ACHN (cell line): ENCODE data around the gene EPB41L3.
A peak's percentile ranks its signal among the peaks of the same experiment; 100 is the strongest.

Source experiments
- DNase-seq: peaks from one replicate; pipeline ENCODE4 v3.0.0-alpha.2; 2015
- in situ Hi-C: cut with HindIII; loops from 2 replicates; pipeline ENCODE4 v1.10.0; 2017; ENCODE audit warnings: low sequenced_read_pairs, low pct_ligation_motif_present, low pct_unique_long_range_greater_than_20kb

Gene EPB41L3

DNA sequence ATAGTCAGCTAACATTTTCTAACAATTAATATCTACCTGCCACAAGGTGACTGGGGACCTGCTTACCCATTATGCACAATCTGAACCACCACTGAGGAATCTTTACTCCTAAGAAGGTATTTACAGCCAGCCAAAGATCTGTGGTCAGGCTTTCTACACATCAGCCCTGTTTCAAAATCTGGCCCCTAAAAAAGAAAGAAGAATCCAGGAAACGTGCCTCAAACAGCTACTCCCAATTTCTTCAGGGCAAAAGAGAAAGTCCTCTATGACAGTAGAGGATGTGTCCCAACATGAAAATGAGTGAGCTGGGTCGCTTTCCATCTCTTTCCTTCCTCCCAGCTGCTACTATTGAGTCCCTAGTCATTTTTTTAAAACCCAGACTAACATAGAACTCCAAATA lies 79.5 kb downstream of the EPB41L3 start:
- no peak for DNase-seq
- in situ Hi-C loops = no loop called here

DNA sequence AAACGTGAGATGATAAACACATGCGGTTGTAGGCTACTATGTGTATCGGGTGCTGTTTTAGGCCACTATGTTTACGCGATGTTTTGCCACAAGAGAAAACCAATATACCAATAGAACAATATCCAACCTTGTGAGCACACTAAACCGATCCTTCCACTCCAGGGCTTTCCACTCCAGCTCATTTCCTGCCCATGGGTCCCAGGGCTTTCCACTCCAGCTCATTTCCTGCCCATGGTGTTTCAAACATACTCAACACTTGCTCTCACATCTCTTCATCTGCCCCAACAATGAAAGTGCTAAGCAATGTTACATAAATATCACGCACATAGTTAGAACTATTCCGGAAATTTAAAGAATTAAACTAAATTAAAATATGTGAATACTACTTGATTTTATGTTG lies 80.0 kb downstream of the EPB41L3 start:
- DNase-seq = no peak
- in situ Hi-C loops = no loop called here

DNA sequence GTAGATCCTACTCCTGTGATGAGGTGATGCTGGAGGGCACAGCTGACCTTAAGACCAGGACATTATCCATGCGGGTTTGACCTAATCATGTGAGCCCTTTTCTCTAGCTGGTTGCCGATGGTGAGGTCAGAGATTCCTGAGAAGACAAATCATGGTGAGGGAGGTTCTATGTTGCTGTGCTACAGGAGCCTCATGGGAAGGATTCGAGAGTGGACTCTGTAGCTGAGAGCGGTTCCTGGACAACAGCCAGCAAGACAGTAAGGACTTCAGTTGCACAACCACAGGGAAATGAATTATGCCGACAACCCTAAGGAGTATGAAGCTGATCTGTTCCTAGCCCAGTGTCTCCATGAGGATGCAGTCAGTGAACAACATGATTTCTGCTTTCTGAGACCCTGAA lies 80.4 kb downstream of the EPB41L3 start:
- in situ Hi-C loops = no loop called here
- no peak for DNase-seq

GRCh38 chr18:5462227-5462626 lies 81.6 kb downstream of the EPB41L3 start:
- no peak for DNase-seq
- in situ Hi-C loops = no loop called here

DNA sequence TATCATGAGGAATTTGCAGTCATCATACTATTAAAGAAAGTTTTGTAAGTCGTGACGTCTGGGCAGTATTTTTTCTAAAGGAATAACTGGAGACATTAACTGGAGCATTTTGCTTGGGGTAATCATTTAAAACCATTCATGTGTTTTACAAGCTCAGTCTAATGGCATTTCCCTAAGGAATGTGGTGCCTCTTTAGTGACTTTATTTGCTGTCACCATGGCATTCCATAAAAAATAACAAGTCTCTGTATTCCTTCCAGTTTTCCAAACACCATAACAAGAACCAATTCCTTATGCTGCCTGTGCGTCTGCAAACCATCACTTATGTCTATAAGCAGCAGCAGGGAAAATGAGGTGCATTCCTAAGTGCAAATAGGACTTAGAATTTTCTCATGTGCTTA lies 82.8 kb downstream of the EPB41L3 start:
- no peak for DNase-seq
- in situ Hi-C loops = no loop called here

- in situ Hi-C loops = no loop called here
- DNase-seq = no peak
Observed at GRCh38 chr18:5457462-5457957, 86.3 kb downstream of the EPB41L3 start.

GRCh38 chr18:5456577-5457461 lies 87.0 kb downstream of the EPB41L3 start:
- DNase-seq = peak; percentile 20
- in situ Hi-C loops = no loop called here

GRCh38 chr18:5455674-5456073 lies 88.1 kb downstream of the EPB41L3 start:
- in situ Hi-C loops = no loop called here

GRCh38 chr18:5452943-5453443 lies 90.8 kb downstream of the EPB41L3 start:
- DNase-seq = no peak
- in situ Hi-C loops = no loop called here

More at GRCh38 chr18:5455674-5456073, 88.1 kb downstream of the EPB41L3 start:
- no peak for DNase-seq

DNA sequence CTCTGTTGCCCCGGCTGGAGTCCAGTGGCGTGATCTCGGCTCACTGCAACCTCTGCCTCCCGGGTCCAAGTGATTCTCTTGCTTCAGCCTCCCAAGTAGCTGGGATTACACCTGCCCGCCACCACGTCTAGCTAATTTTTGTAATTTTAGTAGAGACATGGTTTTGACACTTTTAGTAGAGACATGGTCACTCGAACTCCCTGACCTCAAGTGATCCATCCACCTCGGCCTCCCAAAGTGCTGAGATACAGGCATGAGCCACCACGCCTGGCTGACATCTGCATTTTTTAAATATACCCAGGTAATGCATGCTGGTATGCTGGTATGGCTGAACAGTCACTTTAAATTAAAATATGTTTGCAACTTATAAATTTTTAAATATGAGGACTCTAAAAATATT lies 91.9 kb downstream of the EPB41L3 start:
- in situ Hi-C loops = no loop called here
- no peak for DNase-seq

- in situ Hi-C loops = no loop called here
- DNase-seq = no peak
Observed at GRCh38 chr18:5451150-5451549, 92.6 kb downstream of the EPB41L3 start.

DNA sequence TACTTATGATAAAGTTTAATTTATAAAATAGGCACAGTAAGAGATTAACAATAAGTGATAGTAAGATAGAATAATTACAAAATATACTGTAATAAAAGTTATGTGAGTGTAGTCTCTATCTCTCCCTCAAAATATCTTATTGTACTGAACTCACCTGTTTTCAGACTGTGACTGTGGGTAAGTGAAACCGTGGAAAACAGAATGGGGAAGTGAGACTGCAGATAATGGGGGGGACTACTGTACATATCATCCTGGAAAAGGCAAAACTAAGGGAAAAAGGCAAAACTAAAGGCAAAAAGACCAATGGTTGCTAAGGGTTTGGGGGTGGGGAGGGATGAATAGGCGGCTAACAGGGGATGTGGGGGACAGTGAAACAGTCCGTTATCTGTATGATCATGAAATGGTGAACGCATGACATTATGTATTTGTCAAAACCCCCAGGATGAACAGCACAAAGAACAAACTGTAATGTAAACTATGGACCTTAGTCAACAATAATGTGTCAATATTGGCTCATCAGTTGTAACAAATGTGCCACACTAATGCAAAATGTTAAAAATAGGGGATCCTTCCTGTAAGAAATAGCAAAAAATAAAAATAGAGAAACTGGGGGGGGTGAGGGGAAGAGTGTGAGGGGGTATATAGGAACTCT lies 93.8 kb downstream of the EPB41L3 start:
- in situ Hi-C loops = no loop called here
- DNase-seq = no peak

GRCh38 chr18:5447442-5447841 lies 96.4 kb downstream of the EPB41L3 start:
- in situ Hi-C loops = no loop called here
- DNase-seq = no peak

GRCh38 chr18:5444847-5445246 lies 99.0 kb downstream of the EPB41L3 start:
- DNase-seq = no peak
- in situ Hi-C loops = no loop called here

DNA sequence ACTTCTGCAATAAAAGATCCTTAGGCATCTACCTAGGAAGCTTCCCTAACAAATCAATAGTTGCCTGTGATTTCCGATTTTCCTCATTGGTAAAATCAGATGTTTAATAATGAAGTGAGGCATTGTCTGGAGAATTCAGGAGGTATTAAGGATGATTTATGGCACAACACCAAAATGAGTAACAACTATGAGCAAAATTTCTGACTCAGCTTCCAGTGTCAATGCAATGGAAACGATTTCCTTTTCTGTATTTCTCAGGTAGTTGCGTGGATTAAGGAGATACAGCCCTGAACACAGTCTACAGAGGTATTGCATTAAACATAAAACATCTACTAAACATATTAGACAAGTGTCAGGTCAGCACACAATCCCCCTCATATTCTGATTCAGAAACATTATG lies 99.5 kb downstream of the EPB41L3 start:
- DNase-seq = no peak
- in situ Hi-C loops = no loop called here

DNA sequence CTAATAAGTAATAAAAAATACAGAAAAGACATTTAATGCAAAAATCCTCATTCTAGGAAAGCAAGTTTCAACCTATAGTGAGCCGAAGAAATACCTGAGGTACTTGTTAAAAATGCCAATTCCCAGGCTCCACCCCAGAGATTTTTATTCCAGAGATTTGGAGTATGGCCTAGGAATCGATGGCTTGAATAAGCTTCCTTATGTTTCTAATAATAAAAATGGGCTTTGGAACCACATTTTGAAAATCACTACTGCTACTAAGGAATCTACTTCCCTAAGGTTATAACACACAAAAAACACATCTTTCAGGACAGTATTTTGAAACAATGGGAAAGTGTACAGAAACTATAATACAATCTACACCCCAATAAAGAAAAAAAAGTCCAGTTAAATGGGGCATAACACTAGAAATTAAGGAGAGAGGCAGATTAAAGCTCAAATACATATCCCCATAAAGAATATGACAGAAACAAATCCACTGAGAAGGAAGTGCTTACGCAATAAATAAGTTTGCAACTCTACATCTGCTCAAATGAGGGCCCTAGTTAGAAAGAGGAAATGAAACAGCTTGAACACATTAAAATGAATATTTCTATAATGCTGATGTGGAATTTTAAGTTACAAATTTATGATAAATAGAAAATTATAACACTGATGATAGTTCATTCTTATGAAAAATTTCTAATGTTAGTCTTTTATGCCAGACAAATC lies 103.7 kb downstream of the EPB41L3 start:
- no peak for DNase-seq
- in situ Hi-C loops = no loop called here

GRCh38 chr18:5434425-5434824 lies 109.4 kb downstream of the EPB41L3 start:
- DNase-seq = no peak
- in situ Hi-C loops = no loop called here

DNA sequence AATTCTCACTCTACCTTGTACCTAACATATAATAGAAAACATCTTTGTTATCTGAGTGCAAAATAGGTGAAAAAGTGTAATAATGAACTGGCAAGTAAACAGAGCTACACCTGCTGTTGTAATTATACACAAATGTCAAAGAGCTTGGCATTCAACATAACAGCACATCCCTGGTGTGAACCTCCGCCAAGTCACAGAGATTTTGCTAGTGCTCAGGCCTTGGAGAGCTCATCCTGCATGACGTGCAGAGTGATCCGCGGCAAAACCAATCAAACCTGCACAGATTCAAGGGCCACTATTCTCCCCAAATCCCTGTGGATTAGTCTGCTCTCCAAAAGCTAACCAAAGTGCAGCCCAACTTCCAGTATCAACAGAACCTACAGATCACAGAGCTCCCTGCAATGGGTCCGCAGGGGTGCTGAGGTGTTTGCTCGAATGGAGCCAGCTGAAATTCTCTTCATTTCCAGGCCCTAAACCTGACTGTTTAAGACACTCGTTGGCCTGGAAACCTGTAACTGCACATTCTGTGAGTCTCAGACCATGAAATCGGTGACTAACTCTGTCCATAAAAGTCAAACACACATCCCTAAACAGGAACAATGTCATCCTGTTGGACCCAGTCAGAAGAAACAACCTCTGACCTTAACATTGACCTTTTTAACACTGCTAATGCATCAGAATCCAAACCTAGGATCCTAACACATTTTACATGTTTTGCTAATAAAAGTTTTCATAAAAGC lies 111.8 kb downstream of the EPB41L3 start:
- DNase-seq = no peak
- in situ Hi-C loops = no loop called here
